NCI-H2107 treated with DMSO at 0.1 percent for 48 hours (cell line): ENCODE data around the gene HGFAC.

ENCODE experiments used
- DNase-seq: peaks from one replicate; lab custom pipeline; 2025; ENCODE audit not compliant: unreplicated experiment; lab: John Stamatoyannopoulos, UW

HGFAC gene

DNA sequence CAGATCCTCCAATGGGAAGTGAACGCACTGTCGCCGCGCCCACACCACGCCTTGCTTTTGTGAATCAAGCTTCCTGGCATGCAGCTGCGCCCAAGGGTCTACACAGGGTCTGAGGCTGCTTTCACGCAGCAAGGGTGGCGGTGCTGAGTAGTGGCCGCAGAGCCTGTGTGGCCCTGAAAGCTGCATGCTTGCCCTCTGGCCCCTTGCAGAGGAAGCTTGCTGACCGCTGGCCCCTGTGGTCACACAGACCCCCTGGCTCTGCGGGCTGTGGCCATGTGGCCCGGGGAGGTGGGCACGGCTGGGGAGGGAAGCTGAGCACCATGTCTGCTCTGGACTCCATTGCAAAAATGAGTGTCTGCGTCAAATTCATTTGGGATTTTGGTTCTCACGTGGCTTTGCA is 30.1 kb downstream of the HGFAC start:
- DNase-seq = no peak

- DNase-seq = peak; percentile 6
Observed at GRCh38 chr4:3472411-3473141, 30.8 kb downstream of the HGFAC start.

GRCh38 chr4:3473181-3473950 is 31.6 kb downstream of the HGFAC start:
- no peak for DNase-seq

DNA sequence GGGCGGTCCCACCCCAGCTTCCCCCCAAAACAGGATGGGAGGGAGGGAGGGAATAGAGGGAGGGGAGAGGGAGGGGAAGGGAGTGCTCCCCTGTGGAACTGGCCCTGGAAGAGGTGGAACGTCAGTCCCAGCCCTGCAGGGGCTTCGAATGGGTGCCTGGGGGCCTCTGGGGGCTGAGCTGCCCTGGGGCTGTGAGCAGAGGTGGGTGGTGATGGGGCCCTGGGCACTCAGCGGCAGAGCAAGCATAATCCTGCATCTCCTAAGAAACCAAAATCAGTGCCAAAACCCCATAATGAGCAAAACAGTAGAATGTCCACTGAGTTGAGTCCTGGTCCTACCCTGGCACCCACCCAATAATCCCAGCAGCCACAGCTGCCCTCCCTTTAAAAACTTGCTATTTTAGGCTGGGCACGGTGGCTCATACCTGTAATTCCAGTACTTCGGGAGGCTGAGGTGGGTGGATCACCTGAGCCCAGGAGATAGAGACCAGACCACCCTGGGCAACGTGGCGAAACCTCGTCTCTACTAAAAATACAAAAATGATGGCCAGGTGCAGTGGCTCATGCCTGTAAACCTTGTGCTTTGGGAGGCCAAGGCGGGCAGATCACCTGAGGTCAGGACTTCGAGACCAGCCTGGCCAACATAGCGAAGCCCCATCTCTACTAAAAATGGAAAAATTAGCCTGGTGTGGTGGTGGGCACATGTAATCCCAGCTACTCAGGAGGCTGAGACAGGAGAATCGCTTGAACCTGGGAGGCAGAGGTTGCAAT is 32.4 kb downstream of the HGFAC start:
- DNase-seq = no peak

DNA sequence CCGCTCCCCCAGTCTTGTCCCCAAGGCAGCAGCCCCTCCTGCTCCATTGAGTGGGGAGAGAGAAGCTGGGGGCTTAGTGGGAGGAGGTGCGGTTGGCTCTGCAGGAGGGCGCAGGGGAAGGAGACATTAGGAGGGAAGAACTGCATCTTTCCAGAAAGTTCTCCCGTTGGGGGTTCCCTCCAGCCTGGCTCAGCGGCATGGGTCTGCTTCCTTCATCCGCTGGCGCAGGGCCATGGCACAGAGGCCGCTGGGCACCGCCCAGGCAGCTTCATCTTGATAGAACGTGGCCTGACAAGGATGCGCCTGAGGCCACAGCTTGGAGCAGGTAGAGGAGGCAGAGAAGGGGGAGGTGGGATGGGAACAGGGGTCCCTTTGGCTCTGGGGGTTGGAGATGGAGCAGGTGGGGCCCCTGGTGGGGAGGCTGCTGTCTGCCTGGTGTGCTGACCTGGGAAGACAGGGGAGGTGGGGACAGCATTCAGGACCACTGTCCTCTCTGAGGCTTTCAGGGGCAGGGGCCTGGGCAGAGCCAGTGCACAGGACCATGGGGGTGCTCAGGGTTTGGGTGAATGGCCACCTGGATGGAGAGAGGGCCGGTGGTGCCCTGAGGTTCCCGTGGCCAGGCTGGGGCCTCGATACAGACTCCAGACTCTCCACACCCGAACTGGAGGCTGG is 33.4 kb downstream of the HGFAC start:
- DNase-seq = no peak

- no peak for DNase-seq
Observed at GRCh38 chr4:3475713-3476260, 34.0 kb downstream of the HGFAC start.

DNA sequence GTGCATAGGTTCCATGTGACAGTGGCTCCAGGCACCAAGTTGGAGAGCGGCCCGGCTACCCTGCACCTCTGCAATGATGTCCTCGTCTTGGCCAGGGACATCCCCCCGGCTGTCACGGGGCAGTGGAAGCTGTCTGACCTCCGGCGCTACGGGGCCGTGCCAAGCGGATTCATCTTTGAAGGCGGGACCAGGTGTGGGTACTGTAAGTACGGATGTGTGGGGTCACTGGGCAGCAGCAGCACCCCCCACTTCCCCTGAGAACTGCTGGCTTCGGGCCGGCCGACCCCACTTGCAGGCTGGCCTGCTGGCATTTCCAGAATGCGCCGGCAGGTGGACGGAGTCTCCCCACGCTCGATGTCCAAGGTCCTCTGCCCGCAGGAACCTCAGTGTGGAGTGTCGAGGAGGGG is 34.6 kb downstream of the HGFAC start:
- DNase-seq = no peak

DNA sequence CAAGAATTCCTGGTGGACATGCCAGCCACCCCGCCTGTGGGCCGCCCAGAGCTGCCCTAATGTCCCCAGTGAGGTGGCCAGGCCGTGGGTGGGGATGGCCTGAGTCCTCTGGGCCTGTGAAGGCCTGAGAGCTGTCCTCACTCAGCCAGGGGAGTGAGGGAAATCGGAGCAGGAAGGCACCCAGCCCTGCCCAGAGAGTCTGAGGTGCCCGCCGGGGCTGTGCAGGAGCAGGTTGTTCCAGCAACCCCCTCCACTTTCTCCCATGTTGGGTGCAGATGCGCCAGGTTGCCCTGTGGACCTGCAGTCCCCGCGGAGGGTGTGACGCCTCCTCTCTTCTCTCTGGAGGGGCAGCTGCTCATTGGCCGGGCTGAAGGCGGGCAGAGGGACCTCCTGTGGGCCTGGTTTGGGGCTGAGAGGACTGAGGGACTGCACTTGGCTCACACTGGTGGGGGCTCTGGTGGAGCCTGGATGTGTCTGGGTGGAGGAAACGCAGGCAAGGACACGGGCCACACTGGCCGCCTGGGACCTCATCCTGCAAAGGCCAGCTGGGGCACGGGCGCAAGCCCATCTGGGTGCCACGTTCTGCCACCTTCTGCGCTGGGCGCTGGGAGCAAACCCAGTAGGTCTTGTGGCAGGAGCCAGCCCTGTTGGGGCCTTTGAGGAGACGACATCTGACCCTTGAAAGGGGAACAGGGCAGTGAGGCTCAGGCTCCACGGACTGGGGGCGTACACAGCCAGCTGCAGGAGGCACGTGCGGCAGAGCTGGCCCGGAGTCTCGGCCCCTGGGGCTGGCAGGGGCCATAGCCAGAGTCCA is 35.4 kb downstream of the HGFAC start:
- no peak for DNase-seq

DNA sequence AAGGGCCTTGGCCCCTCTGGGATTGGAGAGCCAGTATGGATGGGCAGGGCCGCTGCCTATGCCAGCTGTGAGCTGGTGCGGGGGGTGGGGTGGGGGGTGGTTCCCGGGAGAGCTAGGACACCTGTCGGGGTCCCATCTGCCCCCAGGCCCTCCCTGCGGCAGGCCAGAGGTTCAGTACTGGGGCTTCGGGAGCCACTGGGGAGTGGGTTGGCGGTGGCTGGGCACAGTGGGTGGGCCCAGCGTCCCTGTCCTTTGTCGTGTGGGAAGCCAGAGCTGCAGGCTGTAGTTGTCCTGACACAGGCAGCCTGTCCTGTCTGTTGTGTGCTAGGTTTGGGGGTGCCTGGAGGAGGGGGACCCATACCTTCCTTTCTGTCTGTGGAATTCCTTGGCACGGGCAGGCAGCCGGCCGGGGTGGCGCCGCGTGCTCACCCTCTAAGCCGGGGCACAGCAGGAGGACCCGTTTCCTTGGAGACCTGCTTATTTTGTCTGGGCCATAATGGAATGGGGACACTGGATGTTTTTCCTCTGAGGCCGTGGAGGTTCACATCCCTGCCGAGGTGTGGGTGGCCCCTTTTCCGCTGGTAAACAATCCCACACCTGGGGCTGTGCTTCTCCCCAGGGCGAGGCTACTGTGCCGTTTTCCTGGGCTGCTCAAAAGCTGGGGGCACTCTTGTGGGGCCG is 36.1 kb downstream of the HGFAC start:
- DNase-seq = no peak

DNA sequence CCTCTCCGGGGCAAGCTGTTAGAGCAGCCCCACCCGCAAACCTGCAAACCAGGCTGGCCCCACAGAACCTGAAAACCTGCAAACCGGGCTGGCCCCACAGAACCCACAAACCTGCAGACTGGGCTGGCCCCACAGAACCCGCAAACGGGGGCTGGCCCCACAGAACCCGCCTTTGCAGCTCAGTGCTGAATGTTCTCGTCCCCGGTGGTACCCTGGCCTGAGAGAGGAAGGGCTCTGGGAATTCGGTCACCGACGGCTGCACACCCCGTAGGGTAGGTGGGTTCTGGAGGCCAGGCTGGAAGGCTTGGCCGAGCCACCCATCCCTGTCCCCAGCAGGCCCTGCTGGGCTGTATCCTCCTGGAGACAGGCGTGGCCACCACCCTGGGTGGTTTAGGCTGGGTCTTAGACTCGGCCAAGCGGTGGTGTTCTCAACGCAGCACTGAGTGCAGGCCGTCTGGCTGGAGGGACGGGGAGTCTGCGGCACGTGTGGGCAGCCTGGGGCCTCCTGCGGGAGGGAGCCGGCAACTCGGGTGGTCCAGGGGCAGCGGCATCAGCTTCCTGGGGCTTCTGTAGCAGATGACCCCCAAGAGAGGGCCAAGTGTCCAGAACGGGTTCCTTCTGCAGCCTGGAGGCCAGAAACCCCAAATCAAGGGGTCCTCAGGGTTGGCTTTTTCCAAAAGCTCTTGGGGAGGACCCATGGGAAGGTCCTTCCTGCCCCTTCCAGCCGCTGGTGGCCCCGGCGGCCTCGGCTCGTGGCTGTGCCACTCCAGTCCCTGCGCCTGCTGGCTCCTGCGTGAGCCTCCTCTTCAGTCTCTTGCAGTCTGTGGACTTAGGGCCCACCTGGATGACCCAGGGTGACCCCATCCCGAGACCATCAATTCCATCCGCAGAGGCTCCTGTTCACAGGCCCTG is 36.9 kb downstream of the HGFAC start:
- no peak for DNase-seq

DNA sequence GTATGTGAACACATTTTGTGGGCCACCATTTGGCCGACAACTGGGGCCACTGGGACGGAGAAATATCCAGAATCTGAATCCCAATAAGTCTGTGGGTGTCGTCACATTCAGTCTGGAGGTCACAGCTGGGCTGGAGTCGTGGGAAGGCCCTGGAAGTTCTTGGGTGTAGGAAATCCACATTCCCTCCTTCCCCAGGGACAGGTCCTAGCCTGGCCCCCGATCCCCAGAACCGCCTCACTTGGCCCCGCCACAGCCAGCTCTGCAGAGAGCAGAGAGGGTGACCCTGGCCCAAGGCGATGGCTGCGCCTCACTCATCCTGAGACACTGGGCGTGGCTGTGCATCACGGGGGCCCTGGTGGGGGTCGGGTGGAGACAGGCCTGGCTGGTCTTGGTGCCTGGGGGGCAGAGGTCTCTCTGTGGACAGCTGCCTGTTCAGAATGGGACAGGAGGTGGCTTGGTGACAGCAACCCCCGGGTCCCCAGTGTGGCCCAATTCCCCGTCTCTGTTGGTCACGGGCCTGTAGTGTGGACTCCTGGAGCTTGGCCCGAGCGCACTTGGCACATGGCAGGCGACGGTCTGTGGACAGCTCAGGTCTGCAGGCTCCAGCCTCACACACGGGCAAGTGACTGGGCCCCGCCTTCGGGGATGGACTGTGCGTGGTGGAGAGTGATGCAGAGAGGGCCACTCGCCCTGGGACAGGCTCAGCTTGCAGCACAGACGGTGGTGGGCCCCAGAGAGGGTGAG is 37.8 kb downstream of the HGFAC start:
- DNase-seq = no peak

GRCh38 chr4:3480528-3481112 is 38.9 kb downstream of the HGFAC start:
- peak; percentile 9 for DNase-seq

- peak; percentile 4 for DNase-seq
Observed at GRCh38 chr4:3481113-3481531, 39.4 kb downstream of the HGFAC start.

DNA sequence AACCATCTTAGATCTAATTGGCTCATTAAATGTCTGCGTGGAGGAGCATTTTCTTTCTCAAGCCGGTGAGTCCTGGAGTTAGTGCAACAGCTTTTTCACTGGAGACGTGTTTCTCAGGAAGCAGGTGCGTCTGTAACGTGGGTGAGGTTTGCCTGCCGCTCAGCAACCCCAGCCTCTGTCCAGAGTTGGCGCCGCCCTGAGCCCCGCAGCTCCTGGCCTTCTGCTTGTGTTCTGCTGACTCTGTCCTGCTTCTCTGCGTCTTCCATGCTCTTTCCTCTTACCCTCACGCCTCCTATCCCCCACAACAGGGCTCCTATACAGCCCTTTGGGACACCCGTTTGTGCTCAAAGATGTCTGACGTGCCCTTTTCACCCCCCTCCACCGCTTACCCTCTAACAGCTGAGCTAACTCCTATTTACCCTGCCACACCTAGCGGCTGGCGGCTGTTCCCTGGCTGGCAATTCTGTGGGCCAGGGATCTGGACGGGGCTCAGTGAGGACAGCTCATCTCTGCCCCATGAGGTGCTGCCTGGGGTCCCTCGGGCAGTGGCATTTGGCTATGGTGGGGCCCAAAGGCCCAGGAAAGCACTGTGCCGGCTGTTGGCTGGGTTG is 40.1 kb downstream of the HGFAC start:
- DNase-seq = peak; percentile 3

- DNase-seq = no peak
Observed at GRCh38 chr4:3482707-3483106, 40.9 kb downstream of the HGFAC start.

- no peak for DNase-seq
Observed at GRCh38 chr4:3483471-3483921, 41.7 kb downstream of the HGFAC start.
